Measurements from ENCODE around the gene CD3E. TPM values are rescaled to one million over a fixed set of nuclear protein-coding genes. Genes with fewer than 3 reads are reported as not detected.

Gene CD3E
- total and polyA plus RNA-seq, 4 donors: 0.33 to 2.3 (median 1.8) TPM

DNA sequence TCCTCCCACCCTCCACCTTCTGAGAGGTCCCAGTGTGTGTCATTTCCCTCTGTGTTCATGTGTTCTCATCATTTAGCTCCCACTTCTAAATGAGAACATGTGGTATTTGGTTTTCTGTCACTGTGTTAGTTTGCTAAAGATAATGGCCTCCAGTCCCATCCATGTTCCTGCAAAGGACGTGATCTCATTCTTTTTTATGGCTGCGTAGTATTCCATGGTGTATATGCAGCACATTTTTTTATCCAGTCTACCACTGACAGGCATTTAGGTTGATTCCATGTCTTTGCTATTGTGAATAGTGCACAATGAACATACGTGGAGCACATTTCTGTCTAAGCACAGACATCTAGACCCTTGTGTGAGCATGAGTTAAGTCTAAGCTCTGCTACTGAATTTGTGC, 5.7 kb downstream of the CD3E start:
- no peaks in the 10 kb centered on the region for H3K9me3 ChIP-seq (ENCODE audit: control insufficient read depth in 4 of 4, low read length in 3 of 4)
- no peak overlapping the region for H3K4me3 ChIP-seq (ENCODE audit: low read depth in 1 of 3, low read length in 3 of 3)
- H3K27me3 ChIP-seq (ENCODE audit: control insufficient read depth in 4 of 4, insufficient read depth in 4 of 4, low read length in 3 of 4): peaks cover 0 to 4% (median 1%) of the 10 kb centered on the region in 4 donors
- H3K4me1 ChIP-seq (ENCODE audit: control insufficient read depth in 4 of 4, insufficient read depth in 4 of 4, low read length in 3 of 4): peaks cover 0 to 5% (median 1%) of the 10 kb centered on the region in 4 donors
- no peak for DNase-seq (ENCODE audit: low spot score)
- TF ChIP-seq NR2F2 (IDR thresholded peaks at IDR 0.05) (no peak), GABPA (IDR thresholded peaks at IDR 0.05 in 1 of 2, conservative IDR thresholded peaks at IDR 0.05 in 1 of 2) (no peak), YY1 (IDR thresholded peaks at IDR 0.05) (no peak), TAF1 (conservative IDR thresholded peaks at IDR 0.05) (no peak), FOXA2 (IDR thresholded peaks at IDR 0.05) (no peak), EGR1 (IDR thresholded peaks at IDR 0.05; ENCODE audit: low read depth in 2 of 2) (no peak)
- TF ChIP-seq, protein P1, sequence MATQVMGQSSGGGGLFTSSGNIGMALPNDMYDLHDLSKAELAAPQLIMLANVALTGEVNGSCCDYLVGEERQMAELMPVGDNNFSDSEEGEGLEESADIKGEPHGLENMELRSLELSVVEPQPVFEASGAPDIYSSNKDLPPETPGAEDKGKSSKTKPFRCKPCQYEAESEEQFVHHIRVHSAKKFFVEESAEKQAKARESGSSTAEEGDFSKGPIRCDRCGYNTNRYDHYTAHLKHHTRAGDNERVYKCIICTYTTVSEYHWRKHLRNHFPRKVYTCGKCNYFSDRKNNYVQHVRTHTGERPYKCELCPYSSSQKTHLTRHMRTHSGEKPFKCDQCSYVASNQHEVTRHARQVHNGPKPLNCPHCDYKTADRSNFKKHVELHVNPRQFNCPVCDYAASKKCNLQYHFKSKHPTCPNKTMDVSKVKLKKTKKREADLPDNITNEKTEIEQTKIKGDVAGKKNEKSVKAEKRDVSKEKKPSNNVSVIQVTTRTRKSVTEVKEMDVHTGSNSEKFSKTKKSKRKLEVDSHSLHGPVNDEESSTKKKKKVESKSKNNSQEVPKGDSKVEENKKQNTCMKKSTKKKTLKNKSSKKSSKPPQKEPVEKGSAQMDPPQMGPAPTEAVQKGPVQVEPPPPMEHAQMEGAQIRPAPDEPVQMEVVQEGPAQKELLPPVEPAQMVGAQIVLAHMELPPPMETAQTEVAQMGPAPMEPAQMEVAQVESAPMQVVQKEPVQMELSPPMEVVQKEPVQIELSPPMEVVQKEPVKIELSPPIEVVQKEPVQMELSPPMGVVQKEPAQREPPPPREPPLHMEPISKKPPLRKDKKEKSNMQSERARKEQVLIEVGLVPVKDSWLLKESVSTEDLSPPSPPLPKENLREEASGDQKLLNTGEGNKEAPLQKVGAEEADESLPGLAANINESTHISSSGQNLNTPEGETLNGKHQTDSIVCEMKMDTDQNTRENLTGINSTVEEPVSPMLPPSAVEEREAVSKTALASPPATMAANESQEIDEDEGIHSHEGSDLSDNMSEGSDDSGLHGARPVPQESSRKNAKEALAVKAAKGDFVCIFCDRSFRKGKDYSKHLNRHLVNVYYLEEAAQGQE (IDR thresholded peaks at IDR 0.05): no peak
- TF ChIP-seq, protein P2, sequence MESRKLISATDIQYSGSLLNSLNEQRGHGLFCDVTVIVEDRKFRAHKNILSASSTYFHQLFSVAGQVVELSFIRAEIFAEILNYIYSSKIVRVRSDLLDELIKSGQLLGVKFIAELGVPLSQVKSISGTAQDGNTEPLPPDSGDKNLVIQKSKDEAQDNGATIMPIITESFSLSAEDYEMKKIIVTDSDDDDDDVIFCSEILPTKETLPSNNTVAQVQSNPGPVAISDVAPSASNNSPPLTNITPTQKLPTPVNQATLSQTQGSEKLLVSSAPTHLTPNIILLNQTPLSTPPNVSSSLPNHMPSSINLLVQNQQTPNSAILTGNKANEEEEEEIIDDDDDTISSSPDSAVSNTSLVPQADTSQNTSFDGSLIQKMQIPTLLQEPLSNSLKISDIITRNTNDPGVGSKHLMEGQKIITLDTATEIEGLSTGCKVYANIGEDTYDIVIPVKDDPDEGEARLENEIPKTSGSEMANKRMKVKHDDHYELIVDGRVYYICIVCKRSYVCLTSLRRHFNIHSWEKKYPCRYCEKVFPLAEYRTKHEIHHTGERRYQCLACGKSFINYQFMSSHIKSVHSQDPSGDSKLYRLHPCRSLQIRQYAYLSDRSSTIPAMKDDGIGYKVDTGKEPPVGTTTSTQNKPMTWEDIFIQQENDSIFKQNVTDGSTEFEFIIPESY (IDR thresholded peaks at IDR 0.05): no peak
- WGBS: 93% methylated on average over 3 of the region's 3 CpGs
- no peak overlapping the region for H3K27ac ChIP-seq (ENCODE audit: low read depth in 1 of 2, low read length in 2 of 2)
- H3K36me3 ChIP-seq (ENCODE audit: control insufficient read depth in 4 of 4, insufficient read depth in 3 of 4, low read depth in 1 of 4, low read length in 3 of 4): no peaks in the 10 kb centered on the region
- H3K9ac ChIP-seq (ENCODE audit: low read depth in 1 of 2, low read length in 2 of 2): no peak overlapping the region

DNA sequence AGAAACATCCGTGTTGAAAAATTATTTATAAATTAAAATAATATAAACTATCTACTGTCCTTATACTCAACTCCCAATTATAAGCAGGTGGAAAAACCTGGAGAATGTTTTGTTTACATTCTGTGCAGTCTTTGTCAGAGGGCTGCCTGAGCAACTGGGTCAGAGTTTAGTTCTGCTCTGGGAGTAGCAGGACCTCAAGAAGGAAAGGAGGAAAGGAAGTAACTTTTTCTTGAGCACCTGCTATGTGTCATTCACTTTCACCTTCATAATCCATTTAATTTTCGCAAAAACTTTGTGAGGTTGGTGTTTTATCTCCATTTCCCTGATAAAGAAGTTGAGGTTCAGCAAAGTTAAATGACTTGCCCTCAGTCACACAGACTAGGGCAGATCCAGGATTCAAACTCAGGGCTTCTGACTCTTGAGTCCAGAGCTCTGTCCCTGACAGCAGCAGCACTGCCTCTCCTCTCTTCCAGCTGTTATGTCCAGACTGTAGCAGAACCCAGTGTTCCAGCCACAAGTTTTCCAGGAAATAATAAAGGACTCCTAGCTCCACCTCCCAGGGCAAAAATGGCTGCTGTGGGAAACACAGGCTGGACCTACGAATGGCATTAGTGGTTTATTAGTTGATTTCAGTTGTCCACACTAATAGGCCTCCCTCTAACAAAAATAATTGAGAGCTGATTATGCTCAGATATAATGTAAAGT, 6.4 kb downstream of the CD3E start:
- DNase-seq (ENCODE audit: low spot score): no peak
- WGBS: 86% methylated on average over 3 of the region's 3 CpGs
- no peak overlapping the region for H3K27ac ChIP-seq (ENCODE audit: low read depth in 1 of 2, low read length in 2 of 2)

More for the DNA sequence above, 6.4 kb downstream of the CD3E start:
- Histone ChIP-seq H3K9me3 (ENCODE audit: control insufficient read depth in 4 of 4, low read length in 3 of 4) (no peaks in the 10 kb centered on the region), H3K36me3 (ENCODE audit: control insufficient read depth in 4 of 4, insufficient read depth in 3 of 4, low read depth in 1 of 4, low read length in 3 of 4) (no peaks in the 10 kb centered on the region), H3K9ac (ENCODE audit: low read depth in 1 of 2, low read length in 2 of 2) (no peak overlapping the region), H3K4me3 (ENCODE audit: low read depth in 1 of 3, low read length in 3 of 3) (no peak overlapping the region), H3K27me3 (ENCODE audit: control insufficient read depth in 4 of 4, insufficient read depth in 4 of 4, low read length in 3 of 4) (peaks cover 0 to 4% (median 1%) of the 10 kb centered on the region in 4 donors), H3K4me1 (ENCODE audit: control insufficient read depth in 4 of 4, insufficient read depth in 4 of 4, low read length in 3 of 4) (peaks cover 0 to 6% (median 2%) of the 10 kb centered on the region in 4 donors)
- no peak for TF ChIP-seq NR2F2 (IDR thresholded peaks at IDR 0.05)
- no peak for TF ChIP-seq RXRA (IDR thresholded peaks at IDR 0.05)
- no peak for TF ChIP-seq HNF4G (IDR thresholded peaks at IDR 0.05)
- TF ChIP-seq, protein P3, sequence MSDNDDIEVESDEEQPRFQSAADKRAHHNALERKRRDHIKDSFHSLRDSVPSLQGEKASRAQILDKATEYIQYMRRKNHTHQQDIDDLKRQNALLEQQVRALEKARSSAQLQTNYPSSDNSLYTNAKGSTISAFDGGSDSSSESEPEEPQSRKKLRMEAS (IDR thresholded peaks at IDR 0.05): no peak
- TF ChIP-seq FOXA2 (IDR thresholded peaks at IDR 0.05): no peak
- TF ChIP-seq, protein P4, sequence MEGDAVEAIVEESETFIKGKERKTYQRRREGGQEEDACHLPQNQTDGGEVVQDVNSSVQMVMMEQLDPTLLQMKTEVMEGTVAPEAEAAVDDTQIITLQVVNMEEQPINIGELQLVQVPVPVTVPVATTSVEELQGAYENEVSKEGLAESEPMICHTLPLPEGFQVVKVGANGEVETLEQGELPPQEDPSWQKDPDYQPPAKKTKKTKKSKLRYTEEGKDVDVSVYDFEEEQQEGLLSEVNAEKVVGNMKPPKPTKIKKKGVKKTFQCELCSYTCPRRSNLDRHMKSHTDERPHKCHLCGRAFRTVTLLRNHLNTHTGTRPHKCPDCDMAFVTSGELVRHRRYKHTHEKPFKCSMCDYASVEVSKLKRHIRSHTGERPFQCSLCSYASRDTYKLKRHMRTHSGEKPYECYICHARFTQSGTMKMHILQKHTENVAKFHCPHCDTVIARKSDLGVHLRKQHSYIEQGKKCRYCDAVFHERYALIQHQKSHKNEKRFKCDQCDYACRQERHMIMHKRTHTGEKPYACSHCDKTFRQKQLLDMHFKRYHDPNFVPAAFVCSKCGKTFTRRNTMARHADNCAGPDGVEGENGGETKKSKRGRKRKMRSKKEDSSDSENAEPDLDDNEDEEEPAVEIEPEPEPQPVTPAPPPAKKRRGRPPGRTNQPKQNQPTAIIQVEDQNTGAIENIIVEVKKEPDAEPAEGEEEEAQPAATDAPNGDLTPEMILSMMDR (IDR thresholded peaks at IDR 0.05; ENCODE audit: low read depth, low read length, missing input control): no peak
- TF ChIP-seq, protein P5, sequence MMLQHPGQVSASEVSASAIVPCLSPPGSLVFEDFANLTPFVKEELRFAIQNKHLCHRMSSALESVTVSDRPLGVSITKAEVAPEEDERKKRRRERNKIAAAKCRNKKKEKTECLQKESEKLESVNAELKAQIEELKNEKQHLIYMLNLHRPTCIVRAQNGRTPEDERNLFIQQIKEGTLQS (IDR thresholded peaks at IDR 0.05): no peak
- TF ChIP-seq TAF1 (conservative IDR thresholded peaks at IDR 0.05): no peak
- TF ChIP-seq, protein P1 (IDR thresholded peaks at IDR 0.05): no peak
- TF ChIP-seq GABPA (IDR thresholded peaks at IDR 0.05 in 1 of 2, conservative IDR thresholded peaks at IDR 0.05 in 1 of 2): no peak
- TF ChIP-seq YY1 (IDR thresholded peaks at IDR 0.05): no peak
- TF ChIP-seq FOXA1 (IDR thresholded peaks at IDR 0.05): no peak

All from liver (tissue), 9 donors.